ENCODE data around the gene SLC35E1.

DNA sequence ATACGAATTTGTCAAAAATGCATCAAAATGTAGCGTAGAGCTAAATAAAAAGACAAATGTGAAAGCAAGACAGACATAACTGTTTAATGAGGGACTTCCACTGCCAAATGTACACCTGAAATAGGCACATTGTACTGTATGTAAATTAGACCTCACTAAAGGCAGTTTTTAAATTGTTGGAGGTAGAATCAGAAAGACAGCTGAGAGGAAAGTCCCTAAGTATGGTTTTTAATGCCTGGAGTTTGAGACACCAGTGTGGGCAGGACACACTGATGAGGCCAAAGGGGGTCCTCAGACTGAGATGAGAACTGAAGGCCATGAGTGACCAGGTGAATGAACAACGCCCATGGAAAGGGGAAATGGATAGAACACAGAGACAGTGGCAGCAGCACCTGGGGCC, 32.9 kb upstream of the SLC35E1 start:
- no peak for TF ChIP-seq POLR2AphosphoS5 (IDR thresholded peaks at IDR 0.05; ENCODE audit: low read depth, low read length)
- TF ChIP-seq POLR2A (IDR thresholded peaks at IDR 0.05; ENCODE audit: low read depth, low read length), result no peak
- no peak for TF ChIP-seq TAF1 (IDR thresholded peaks at IDR 0.05; ENCODE audit: low read depth, low read length)
- TF ChIP-seq PAX5 (IDR thresholded peaks at IDR 0.05; ENCODE audit: insufficient read depth, low read length, severe bottlenecking), result no peak
- TF ChIP-seq POU2F2 (IDR thresholded peaks at IDR 0.05; ENCODE audit: low read depth, low read length), result no peak
- TF ChIP-seq SPI1 (IDR thresholded peaks at IDR 0.05; ENCODE audit: low read depth, low read length), result peak; percentile 42

Data from GM12891 (cell line).